ENCODE measurements around the gene THAP5.

- TF ChIP-seq CTCF (IDR thresholded peaks at IDR 0.05) (no peak), POLR2A (IDR thresholded peaks at IDR 0.05; ENCODE audit: low read depth) (no peak)
Measured at GRCh38 chr7:108572480-108572879, 3.0 kb upstream of the THAP5 start.
